MCF 10A (cell line): ENCODE measurements around the gene TGM6. TPM values are rescaled to one million over a fixed set of nuclear protein-coding genes. Genes with fewer than 3 reads are reported as not detected.
A peak's percentile ranks its signal among the peaks of the same experiment; 100 is the strongest.

Experiments used
- BruUV-seq: library from RNA; stranded (reverse); fragments of 400-500 nt; replicated peaks from 2 replicates; lab custom pipeline; 2021; lab: Mats Ljungman, UMichigan
- CTCF ChIA-PET: fragments of 300-600 bp; sonication (Branson Sonifier 250); formaldehyde crosslinking; extraction: SDS; loops from one replicate; lab custom pipeline; 2021; ENCODE audit warnings: antibody characterized with exemption, inconsistent platforms; lab: Yijun Ruan, JAX
- POLR2A ChIA-PET: fragments of 300-600, 350-650 bp; sonication (Branson Sonifier 250); formaldehyde crosslinking; extraction: SDS; loops from one replicate; lab custom pipeline; 2020; ENCODE audit warnings: antibody characterized with exemption, inconsistent platforms; lab: Yijun Ruan, JAX
- DNase-seq: peaks from one replicate; pipeline ENCODE4 v3.0.0-alpha.2; 2018; ENCODE audit not compliant: unreplicated experiment
- H3K27ac Mint-ChIP-seq: one replicate; pipeline ENCODE4 v1.8.0; 2022; ENCODE audit warnings: mild to moderate bottlenecking, low read depth, mixed read lengths; ENCODE audit not compliant: unreplicated experiment
- H3K27me3 Mint-ChIP-seq: one replicate; pipeline ENCODE4 v1.8.0; 2022; ENCODE audit warnings: mixed read lengths; ENCODE audit not compliant: insufficient read depth, unreplicated experiment
- H3K36me3 Mint-ChIP-seq: one replicate; pipeline ENCODE4 v1.8.0; 2022; ENCODE audit warnings: mild to moderate bottlenecking, moderate library complexity, mixed read lengths; ENCODE audit not compliant: insufficient read depth, unreplicated experiment
- H3K4me1 Mint-ChIP-seq: one replicate; pipeline ENCODE4 v1.8.0; 2022; ENCODE audit warnings: mixed read lengths; ENCODE audit not compliant: insufficient read depth, unreplicated experiment
- H3K4me3 Mint-ChIP-seq: one replicate; pipeline ENCODE4 v1.8.0; 2022; ENCODE audit warnings: mild to moderate bottlenecking, moderate library complexity, mixed read lengths; ENCODE audit not compliant: unreplicated experiment
- H3K9me3 Mint-ChIP-seq: one replicate; pipeline ENCODE4 v1.8.0; 2022; ENCODE audit warnings: mixed read lengths; ENCODE audit not compliant: unreplicated experiment
- CTCF ChIP-seq: fragments of 200-600 bp; IDR thresholded peaks from one replicate; pipeline ENCODE4 v1.8.0; 2022; ENCODE audit warnings: antibody characterized with exemption, mild to moderate bottlenecking; ENCODE audit not compliant: unreplicated experiment
- intact Hi-C: fragments of 100-400 bp; cut with micrococcal nuclease; formaldehyde crosslinking; loops from 2 replicates; pipeline ENCODE4 v1.14.1; 2022
- total RNA-seq: library from RNA; stranded (reverse); gene quantifications from 2 replicates; pipeline ENCODE4 v1.2.3, GENCODE V29; 2022

TGM6 gene
- total RNA-seq, 1 experiment from 2014 or later = not detected

- ChIA-PET CTCF (interaction anchor here (0.9 to 2.8 kb wide), 20 partner anchors 9 to 213 kb away, joined by 3 to 14 read pairs (median 4); no protein-coding TSS in a partner anchor), POLR2A (interaction anchor here (2.0 kb wide), 1 partner anchor 64 kb away, joined by 9 read pairs; no protein-coding TSS in a partner anchor)
- peak; percentile 56 for DNase-seq
- Mint-ChIP-seq H3K36me3 (no peaks in the 10 kb centered on the region), H3K27me3 (no peaks in the 10 kb centered on the region), H3K4me1 (peaks cover 14% of the 10 kb centered on the region), H3K9me3 (no peaks in the 10 kb centered on the region), H3K27ac (no peak overlapping the region), H3K4me3 (no peak overlapping the region)
- intact Hi-C loops = no loop called here
- TF ChIP-seq CTCF = peak; percentile 31
- no TSS peak for BruUV-seq
Measured at GRCh38 chr20:2387180-2387577, 6.5 kb downstream of the TGM6 start.

GRCh38 chr20:2387580-2387979, 6.9 kb downstream of the TGM6 start:
- H3K36me3 Mint-ChIP-seq = no peaks in the 10 kb centered on the region
- no peak overlapping the region for H3K27ac Mint-ChIP-seq
- BruUV-seq = no TSS peak
- ChIA-PET POLR2A (interaction anchor here (2.0 kb wide), 1 partner anchor 63 kb away, joined by 9 read pairs; no protein-coding TSS in a partner anchor), CTCF (interaction anchor here (0.9 to 2.8 kb wide), 19 partner anchors 9 to 213 kb away, joined by 3 to 14 read pairs (median 4); no protein-coding TSS in a partner anchor)
- DNase-seq = no peak
- no peak overlapping the region for H3K4me3 Mint-ChIP-seq
- no peaks in the 10 kb centered on the region for H3K27me3 Mint-ChIP-seq
- peaks cover 14% of the 10 kb centered on the region for H3K4me1 Mint-ChIP-seq
- TF ChIP-seq CTCF = no peak
- H3K9me3 Mint-ChIP-seq = no peaks in the 10 kb centered on the region
- intact Hi-C loops = no loop called here

- H3K36me3 Mint-ChIP-seq = no peaks in the 10 kb centered on the region
- no peak overlapping the region for H3K27ac Mint-ChIP-seq
- BruUV-seq = no TSS peak
- DNase-seq = no peak
- CTCF ChIA-PET = interaction anchor here (0.6 to 1.2 kb wide), 4 partner anchors 12 to 152 kb away, joined by 3 to 7 read pairs (median 3); no protein-coding TSS in a partner anchor
- intact Hi-C loops = no loop called here
- H3K9me3 Mint-ChIP-seq = no peaks in the 10 kb centered on the region
- no peak overlapping the region for H3K4me3 Mint-ChIP-seq
- TF ChIP-seq CTCF = no peak
- POLR2A ChIA-PET = no interaction called here
- H3K4me1 Mint-ChIP-seq = peaks cover 9% of the 10 kb centered on the region
- no peaks in the 10 kb centered on the region for H3K27me3 Mint-ChIP-seq
Measured at GRCh38 chr20:2390951-2391675, 10.4 kb downstream of the TGM6 start.

GRCh38 chr20:2394411-2395055, 13.8 kb downstream of the TGM6 start:
- no peak for DNase-seq
- no peak for TF ChIP-seq CTCF
- H3K4me1 Mint-ChIP-seq = no peaks in the 10 kb centered on the region
- CTCF ChIA-PET = interaction anchor here (0.5 to 1.6 kb wide), 7 partner anchors 25 to 824 kb away, joined by 3 to 5 read pairs (median 3); no protein-coding TSS in a partner anchor
- H3K4me3 Mint-ChIP-seq = no peak overlapping the region
- no peak overlapping the region for H3K27ac Mint-ChIP-seq
- no peaks in the 10 kb centered on the region for H3K9me3 Mint-ChIP-seq
- BruUV-seq = no TSS peak
- no peaks in the 10 kb centered on the region for H3K27me3 Mint-ChIP-seq
- intact Hi-C loops = no loop called here
- POLR2A ChIA-PET = interaction anchor here (0.6 kb wide), 1 partner anchor 194 kb away, joined by 3 read pairs; no protein-coding TSS in a partner anchor
- no peaks in the 10 kb centered on the region for H3K36me3 Mint-ChIP-seq
